PC-9 (cell line): ENCODE data around the gene SMIM1. TPM values are rescaled to one million over a fixed set of nuclear protein-coding genes. Genes with fewer than 3 reads are reported as not detected.

ENCODE experiments used
- BruUV-seq: library from RNA; stranded (reverse); fragments of 400-500 nt; replicated peaks from 2 replicates; lab custom pipeline; 2021; lab: Mats Ljungman, UMichigan
- CTCF ChIA-PET: fragments of 300-600 bp; sonication (Branson Sonifier 250); formaldehyde crosslinking; loops from one replicate; lab custom pipeline; 2022; ENCODE audit warnings: antibody characterized with exemption; lab: Charles Lee
- POLR2A ChIA-PET: fragments of 300-600 bp; sonication (Branson Sonifier 250); formaldehyde crosslinking; loops from one replicate; lab custom pipeline; 2022; ENCODE audit warnings: antibody characterized with exemption; ENCODE audit not compliant: unreplicated experiment; lab: Charles Lee
- DNase-seq, 2 experiments: peaks; one replicate each; pipeline versions ENCODE4 v3.0.0 to v3.0.0-alpha.2; 2015 to 2022; ENCODE audit warnings: mixed read lengths in 1 of 2
- H2AFZ ChIP-seq: fragments of 200-600 bp; sonication (generic); 2 replicates; pipeline ENCODE4 v1.8.1; 2017; ENCODE audit warnings: antibody characterized with exemption
- H3F3A ChIP-seq: fragments of 200-600 bp; sonication (generic); 2 replicates; pipeline ENCODE4 v1.8.1; 2017; ENCODE audit warnings: antibody characterized with exemption, mild to moderate bottlenecking, low read depth; ENCODE audit not compliant: insufficient read depth
- H3K27ac ChIP-seq: fragments of 200-600 bp; sonication (generic); 2 replicates; pipeline ENCODE4 v1.6.1; 2016; ENCODE audit warnings: mixed run types
- H3K27me3 ChIP-seq: fragments of 200-600 bp; sonication (generic); 2 replicates; pipeline ENCODE4 v1.6.1; 2016; ENCODE audit warnings: low read depth, mixed run types; ENCODE audit not compliant: insufficient read depth
- H3K36me3 ChIP-seq: fragments of 200-600 bp; sonication (generic); 2 replicates; pipeline ENCODE4 v1.6.1; 2016; ENCODE audit warnings: low read depth, mixed run types
- H3K4me1 ChIP-seq: fragments of 200-600 bp; sonication (generic); replicated peaks from 2 replicates; pipeline ENCODE4 v1.6.1; 2016; ENCODE audit warnings: mixed run types; ENCODE audit not compliant: insufficient read depth
- H3K4me2 ChIP-seq: fragments of 200-600 bp; sonication (generic); 2 replicates; pipeline ENCODE4 v1.6.1; 2017; ENCODE audit warnings: mixed run types
- H3K4me3 ChIP-seq: fragments of 200-600 bp; sonication (generic); 2 replicates; pipeline ENCODE4 v1.6.1; 2016; ENCODE audit warnings: mixed run types
- H3K79me2 ChIP-seq: fragments of 200-600 bp; sonication (generic); 2 replicates; pipeline ENCODE4 v1.6.1; 2017; ENCODE audit warnings: low read depth, mixed run types
- H3K9me2 ChIP-seq: fragments of 200-600 bp; sonication (generic); 2 replicates; pipeline ENCODE4 v1.8.1; 2017; ENCODE audit warnings: mild to moderate bottlenecking; ENCODE audit not compliant: insufficient read depth
- H3K9me3 ChIP-seq: fragments of 200-600 bp; sonication (generic); 2 replicates; pipeline ENCODE4 v1.8.1; 2016; ENCODE audit warnings: low read depth; ENCODE audit not compliant: insufficient read depth
- H4K20me1 ChIP-seq: fragments of 200-600 bp; sonication (generic); 2 replicates; pipeline ENCODE4 v1.8.1; 2017; ENCODE audit not compliant: insufficient read depth
- CTCF ChIP-seq: fragments of 200-600 bp; sonication (generic); conservative IDR thresholded peaks from 2 replicates; pipeline ENCODE4 v1.6.1; 2017; ENCODE audit warnings: mixed run types, antibody characterized with exemption, mild to moderate bottlenecking, moderate library complexity
- EZH2 ChIP-seq: fragments of 200-600 bp; sonication (generic); IDR thresholded peaks from 2 replicates; pipeline ENCODE4 v1.8.0; 2017; ENCODE audit warnings: antibody characterized with exemption, low read depth
- intact Hi-C: fragments of 100-400 bp; cut with micrococcal nuclease; formaldehyde crosslinking; loops from one replicate; pipeline ENCODE4 v1.10.0; 2022; ENCODE audit not compliant: unreplicated experiment
- total RNA-seq: library from RNA; stranded (reverse); gene quantifications from 2 replicates; pipeline ENCODE4 v1.2.3, GENCODE V29; 2021

Gene SMIM1
- total RNA-seq, 1 experiment from 2014 or later: 5.9 TPM

GRCh38 chr1:3790500-3790923 lies 18.0 kb downstream of the SMIM1 start:
- no peaks in the 10 kb centered on the region; the same call in 1 of the 2 replicates for H3F3A ChIP-seq
- H3K9me3 ChIP-seq: no peaks in the 10 kb centered on the region
- H3K4me1 ChIP-seq: peaks cover 12% of the 10 kb centered on the region
- H4K20me1 ChIP-seq: peaks cover 52% of the 10 kb centered on the region
- peaks cover 6% of the 10 kb centered on the region for H3K36me3 ChIP-seq
- H3K27me3 ChIP-seq: no peaks in the 10 kb centered on the region
- no peak overlapping the region for H3K27ac ChIP-seq
- H3K4me3 ChIP-seq: no peak overlapping the region
- no TSS peak for BruUV-seq
- intact Hi-C loops: loop anchor here (10.0 kb wide), 1 partner anchor 114 kb away; the partner anchor contains the start of gene C1orf174
- ChIA-PET CTCF (no interaction called here), POLR2A (no interaction called here)
- TF ChIP-seq CTCF (no peak), EZH2 (no peak)
- H3K4me2 ChIP-seq: no peak overlapping the region
- H2AFZ ChIP-seq: no peak overlapping the region
- DNase-seq: no peak
- no peaks in the 10 kb centered on the region for H3K9me2 ChIP-seq
- peaks cover 41% of the 10 kb centered on the region for H3K79me2 ChIP-seq

- Histone ChIP-seq H2AFZ (no peak overlapping the region), H3K4me1 (peaks cover 12% of the 10 kb centered on the region), H3K4me3 (no peak overlapping the region), H4K20me1 (peaks cover 52% of the 10 kb centered on the region), H3K4me2 (no peak overlapping the region), H3K27me3 (no peaks in the 10 kb centered on the region), H3K9me2 (no peaks in the 10 kb centered on the region), H3K9me3 (no peaks in the 10 kb centered on the region), H3K36me3 (peaks cover 2% of the 10 kb centered on the region), H3K27ac (no peak overlapping the region), H3K79me2 (peaks cover 45% of the 10 kb centered on the region), H3F3A (no peaks in the 10 kb centered on the region; the same call in 1 of the 2 replicates)
- CTCF ChIA-PET: interaction anchor here (0.6 kb wide), 1 partner anchor 17 kb away, joined by 8 read pairs; no protein-coding TSS in a partner anchor
- intact Hi-C loops: loop anchor here (10.0 kb wide), 1 partner anchor 114 kb away; the partner anchor contains the start of gene C1orf174
- TF ChIP-seq CTCF (no peak), EZH2 (no peak)
- no peak for DNase-seq
- BruUV-seq: no TSS peak
- POLR2A ChIA-PET: no interaction called here
Observed at GRCh38 chr1:3790952-3791351, 18.4 kb downstream of the SMIM1 start.

GRCh38 chr1:3795453-3796214 lies 23.1 kb downstream of the SMIM1 start:
- Histone ChIP-seq H4K20me1 (peaks cover 27% of the 10 kb centered on the region), H3K9me2 (no peaks in the 10 kb centered on the region), H3K27ac (no peak overlapping the region), H3K79me2 (peaks cover 45% of the 10 kb centered on the region), H3K36me3 (no peaks in the 10 kb centered on the region; the same call in 1 of the 2 replicates), H3K4me2 (peak overlapping the region; percentile 86), H3K9me3 (no peaks in the 10 kb centered on the region), H3F3A (no peaks in the 10 kb centered on the region), H3K4me3 (peak overlapping the region; percentile 81), H3K4me1 (peaks cover 19% of the 10 kb centered on the region), H2AFZ (no peak overlapping the region; the same call in 1 of the 2 replicates), H3K27me3 (0 out of 2 replicates have a peak, but pooled peaks cover 3% of the 10 kb centered on the region)
- BruUV-seq: no TSS peak
- TF ChIP-seq CTCF (no peak), EZH2 (no peak)
- POLR2A ChIA-PET: interaction anchor here (0.6 kb wide), 1 partner anchor 363 kb away, joined by 3 read pairs; no protein-coding TSS in a partner anchor
- CTCF ChIA-PET: no interaction called here
- DNase-seq: no peak
- intact Hi-C loops: loop anchor here (5.0 to 10.0 kb wide), 2 partner anchors 109 to 343 kb away; partner anchors contain the start of genes ARHGEF16 and C1orf174
